Measurements from ENCODE around the gene KRR1. TPM values are rescaled to one million over a fixed set of nuclear protein-coding genes. Genes with fewer than 3 reads are reported as not detected.
A peak's percentile ranks its signal among the peaks of the same experiment; 100 is the strongest.

Gene KRR1
- total and polyA plus RNA-seq, 2 of the 13 experiments (the other 11 are each of a cell fraction or from before 2014, with no cell fraction given) = 19.3 to 103 TPM

DNA sequence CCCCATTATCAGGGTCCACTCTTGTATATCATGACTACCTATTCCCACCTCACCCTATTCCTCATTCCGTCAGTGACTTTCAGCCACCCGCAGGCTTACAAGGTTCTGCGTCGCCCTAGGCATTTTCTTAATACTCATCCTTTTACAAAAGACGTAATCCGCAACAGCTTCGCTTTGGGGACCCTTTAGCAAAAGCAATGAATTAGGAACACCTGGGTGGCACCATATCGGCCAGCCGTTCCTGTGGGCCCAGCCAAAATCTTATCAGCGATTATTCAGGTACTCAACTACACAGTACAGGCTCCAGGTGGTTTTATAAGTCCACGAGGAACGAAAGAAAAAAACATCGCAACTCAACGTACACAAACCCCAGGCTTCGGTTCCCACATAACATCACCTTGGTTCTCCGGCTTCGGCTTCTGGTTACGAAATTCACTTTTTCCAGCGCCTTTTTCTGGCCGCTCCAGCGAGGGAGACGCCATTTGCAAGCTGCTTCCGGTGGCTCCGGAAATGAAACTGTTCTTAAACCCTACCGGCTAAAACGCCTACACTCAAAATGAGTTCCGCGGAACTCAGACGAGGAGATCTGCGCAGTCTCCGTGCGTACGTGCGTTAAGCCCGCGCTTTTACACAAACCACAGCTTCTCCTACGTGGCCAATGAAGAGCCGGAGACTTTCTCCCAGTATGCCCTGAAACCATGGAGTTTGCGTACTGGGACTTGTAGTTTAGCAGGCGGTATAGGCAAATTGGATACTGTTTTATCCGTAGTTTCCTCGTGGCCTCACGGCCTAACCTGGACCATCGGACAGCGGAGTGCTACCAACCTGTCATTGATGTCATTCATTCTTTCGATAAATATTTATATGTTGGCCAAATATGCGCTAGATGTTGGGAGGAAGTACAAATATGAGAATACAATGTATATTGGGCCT lies at the start of gene KRR1 (continued):
- peak; percentile 51 for TF ChIP-seq IKZF4 (CRISPR knock-in tag; IDR thresholded peaks at IDR 0.05; ENCODE audit: borderline replicate concordance, low read depth, not compliant biosample characterization)
- TF ChIP-seq IRF1 (CRISPR knock-in tag; IDR thresholded peaks at IDR 0.05; ENCODE audit: low read depth) = no peak
- TF ChIP-seq ZFP36L2 (CRISPR knock-in tag; IDR thresholded peaks at IDR 0.05) = no peak
- TF ChIP-seq ZNF614 (CRISPR knock-in tag; IDR thresholded peaks at IDR 0.05; ENCODE audit: borderline replicate concordance) = peak; percentile 83
- peak; percentile 28; the same call in 1 of the 2 replicates for TF ChIP-seq RARA (CRISPR knock-in tag; IDR thresholded peaks at IDR 0.05)
- TF ChIP-seq ZZZ3 (CRISPR knock-in tag; IDR thresholded peaks at IDR 0.05; ENCODE audit: borderline replicate concordance) = peak; percentile 84; the same call in 1 of the 2 replicates
- TF ChIP-seq, protein P1, sequence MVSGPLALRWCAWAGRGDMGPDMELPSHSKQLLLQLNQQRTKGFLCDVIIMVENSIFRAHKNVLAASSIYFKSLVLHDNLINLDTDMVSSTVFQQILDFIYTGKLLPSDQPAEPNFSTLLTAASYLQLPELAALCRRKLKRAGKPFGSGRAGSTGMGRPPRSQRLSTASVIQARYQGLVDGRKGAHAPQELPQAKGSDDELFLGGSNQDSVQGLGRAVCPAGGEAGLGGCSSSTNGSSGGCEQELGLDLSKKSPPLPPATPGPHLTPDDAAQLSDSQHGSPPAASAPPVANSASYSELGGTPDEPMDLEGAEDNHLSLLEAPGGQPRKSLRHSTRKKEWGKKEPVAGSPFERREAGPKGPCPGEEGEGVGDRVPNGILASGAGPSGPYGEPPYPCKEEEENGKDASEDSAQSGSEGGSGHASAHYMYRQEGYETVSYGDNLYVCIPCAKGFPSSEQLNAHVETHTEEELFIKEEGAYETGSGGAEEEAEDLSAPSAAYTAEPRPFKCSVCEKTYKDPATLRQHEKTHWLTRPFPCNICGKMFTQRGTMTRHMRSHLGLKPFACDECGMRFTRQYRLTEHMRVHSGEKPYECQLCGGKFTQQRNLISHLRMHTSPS (CRISPR knock-in tag; IDR thresholded peaks at IDR 0.05; ENCODE audit: low read depth) = no peak
- TF ChIP-seq GABPB1 (CRISPR knock-in tag; IDR thresholded peaks at IDR 0.05) = peak; percentile 98
- peak; percentile 89 for TF ChIP-seq ZBTB38 (CRISPR knock-in tag; IDR thresholded peaks at IDR 0.05)
- peak; percentile 56; the same call in 1 of the 2 replicates for TF ChIP-seq ATF7-NPFF (CRISPR knock-in tag; IDR thresholded peaks at IDR 0.05; ENCODE audit: low read depth)
- TF ChIP-seq SALL2 (CRISPR knock-in tag; IDR thresholded peaks at IDR 0.05) = peak; percentile 74; the same call in 1 of the 2 replicates
- peak; percentile 89; the same call in 1 of the 2 replicates for TF ChIP-seq XBP1 (CRISPR knock-in tag; IDR thresholded peaks at IDR 0.05)
- peak; percentile 84 for TF ChIP-seq ZMAT3 (CRISPR knock-in tag; conservative IDR thresholded peaks at IDR 0.05)
- TF ChIP-seq, protein P2, sequence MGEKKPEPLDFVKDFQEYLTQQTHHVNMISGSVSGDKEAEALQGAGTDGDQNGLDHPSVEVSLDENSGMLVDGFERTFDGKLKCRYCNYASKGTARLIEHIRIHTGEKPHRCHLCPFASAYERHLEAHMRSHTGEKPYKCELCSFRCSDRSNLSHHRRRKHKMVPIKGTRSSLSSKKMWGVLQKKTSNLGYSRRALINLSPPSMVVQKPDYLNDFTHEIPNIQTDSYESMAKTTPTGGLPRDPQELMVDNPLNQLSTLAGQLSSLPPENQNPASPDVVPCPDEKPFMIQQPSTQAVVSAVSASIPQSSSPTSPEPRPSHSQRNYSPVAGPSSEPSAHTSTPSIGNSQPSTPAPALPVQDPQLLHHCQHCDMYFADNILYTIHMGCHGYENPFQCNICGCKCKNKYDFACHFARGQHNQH (CRISPR knock-in tag; IDR thresholded peaks at IDR 0.05) = peak; percentile 83
- TF ChIP-seq SSRP1 (CRISPR knock-in tag; IDR thresholded peaks at IDR 0.05) = no peak
- TF ChIP-seq ZNF101 (CRISPR knock-in tag; IDR thresholded peaks at IDR 0.05; ENCODE audit: borderline replicate concordance, low read depth) = 0 out of 2 replicates have a peak, but pooled peaks have one; percentile 63
- TF ChIP-seq ZNF558 (CRISPR knock-in tag; IDR thresholded peaks at IDR 0.05; ENCODE audit: borderline replicate concordance) = peak; percentile 56; the same call in 1 of the 2 replicates
- peak; percentile 78; the same call in 1 of the 2 replicates for TF ChIP-seq ZNF670 (CRISPR knock-in tag; IDR thresholded peaks at IDR 0.05; ENCODE audit: borderline replicate concordance)
- TF ChIP-seq RFXAP (CRISPR knock-in tag; IDR thresholded peaks at IDR 0.05; ENCODE audit: borderline replicate concordance) = peak; percentile 88
- no peak for TF ChIP-seq TMF1 (CRISPR knock-in tag; IDR thresholded peaks at IDR 0.05; ENCODE audit: low read depth)
- peak; percentile 55; the same call in 1 of the 2 replicates for TF ChIP-seq ZNF276 (CRISPR knock-in tag; IDR thresholded peaks at IDR 0.05; ENCODE audit: low read depth)
- no peak for TF ChIP-seq KDM1A (CRISPR knock-in tag; IDR thresholded peaks at IDR 0.05)
- TF ChIP-seq SIN3B (IDR thresholded peaks at IDR 0.05; ENCODE audit: low read length) = peak; percentile 94
- no peak for TF ChIP-seq ZNF780A (CRISPR knock-in tag; IDR thresholded peaks at IDR 0.05)
